HG03135 (cell line): Measurements from ENCODE around the gene HYDIN.

ENCODE experiments used
- ATAC-seq: cut with Tn5 transposase; IDR thresholded peaks from one replicate; pipeline ENCODE4 v1.9.1; 2021; ENCODE audit warnings: mild to moderate bottlenecking, moderate library complexity; ENCODE audit not compliant: unreplicated experiment

Gene HYDIN

GRCh38 chr16:71230122-71230845 is at the start of gene HYDIN:
Gene HYDIN (minus strand): TSS chr16:71230722. CDS start chr16:71186895, 43,827 bp downstream.
- ATAC-seq, result no peak

- ATAC-seq, result no peak
Observed at GRCh38 chr16:71276589-71277334, 46.2 kb upstream of the HYDIN start.

GRCh38 chr16:71273384-71273783 is 42.9 kb upstream of the HYDIN start:
- no peak for ATAC-seq

GRCh38 chr16:71264299-71264698 is 33.8 kb upstream of the HYDIN start:
- no peak for ATAC-seq

GRCh38 chr16:71263582-71263981 is 33.1 kb upstream of the HYDIN start:
- ATAC-seq, result no peak

GRCh38 chr16:71262391-71262790 is 31.9 kb upstream of the HYDIN start:
- no peak for ATAC-seq

- no peak for ATAC-seq
Observed at GRCh38 chr16:71260995-71261394, 30.5 kb upstream of the HYDIN start.

GRCh38 chr16:71259086-71259485 is 28.6 kb upstream of the HYDIN start:
- no peak for ATAC-seq

GRCh38 chr16:71258372-71258771 is 27.9 kb upstream of the HYDIN start:
- no peak for ATAC-seq

- ATAC-seq, result no peak
Observed at GRCh38 chr16:71257768-71258167, 27.2 kb upstream of the HYDIN start.

- ATAC-seq, result no peak
Observed at GRCh38 chr16:71255721-71256120, 25.2 kb upstream of the HYDIN start.

GRCh38 chr16:71254832-71255525 is 24.5 kb upstream of the HYDIN start:
- no peak for ATAC-seq

- no peak for ATAC-seq
Observed at GRCh38 chr16:71250461-71251235, 20.1 kb upstream of the HYDIN start.

- no peak for ATAC-seq
Observed at GRCh38 chr16:71249399-71249798, 18.9 kb upstream of the HYDIN start.

- ATAC-seq, result no peak
Observed at GRCh38 chr16:71247478-71247877, 17.0 kb upstream of the HYDIN start.

- no peak for ATAC-seq
Observed at GRCh38 chr16:71246309-71246708, 15.8 kb upstream of the HYDIN start.

GRCh38 chr16:71244521-71244920 is 14.0 kb upstream of the HYDIN start:
- no peak for ATAC-seq

- ATAC-seq, result no peak
Observed at GRCh38 chr16:71242601-71243000, 12.1 kb upstream of the HYDIN start.

GRCh38 chr16:71242036-71242435 is 11.5 kb upstream of the HYDIN start:
- ATAC-seq, result no peak

- no peak for ATAC-seq
Observed at GRCh38 chr16:71229344-71229743, 1.2 kb downstream of the HYDIN start.
